IMR-90 (cell line): ENCODE measurements around the gene C11orf68. TPM values are rescaled to one million over a fixed set of nuclear protein-coding genes. Genes with fewer than 3 reads are reported as not detected.

Experiments used
- ATAC-seq: fragments of 200-7000 bp; cut with Tn5 transposase; 2 replicates; pipeline ENCODE4 v1.9.1; 2020; ENCODE audit warnings: low read depth, mild to moderate bottlenecking, moderate library complexity
- BruUV-seq: library from RNA; stranded (reverse); fragments of 400-500 nt; replicated peaks from 2 replicates; lab custom pipeline; 2021; lab: Mats Ljungman, UMichigan
- CTCF ChIA-PET: fragments of 300-600 bp; formaldehyde crosslinking; extraction: SDS; loops from one replicate; lab custom pipeline; 2021; ENCODE audit warnings: antibody characterized with exemption; lab: Yijun Ruan, JAX
- POLR2A ChIA-PET: fragments of 300-600 bp; sonication (Branson Sonifier 250); formaldehyde crosslinking; loops from one replicate; lab custom pipeline; 2022; ENCODE audit warnings: antibody characterized with exemption; ENCODE audit not compliant: unreplicated experiment; lab: Charles Lee
- DNase-seq: peaks from one replicate; pipeline ENCODE4 v3.0.0; 2013
- H2AFZ ChIP-seq: replicated peaks from 2 replicates; pipeline ENCODE3; 2013; ENCODE audit warnings: low read length, mild to moderate bottlenecking; ENCODE audit not compliant: poor library complexity
- H2AK5ac ChIP-seq: 2 replicates; pipeline ENCODE4 v1.6.1; 2013; ENCODE audit warnings: low read depth, low read length, inconsistent platforms
- H2AK9ac ChIP-seq: replicated peaks from 2 replicates; pipeline ENCODE3; 2013; ENCODE audit warnings: mild to moderate bottlenecking, low read depth, low read length, moderate library complexity; ENCODE audit not compliant: poor library complexity
- H2BK120ac ChIP-seq: 2 replicates; pipeline ENCODE4 v1.6.1; 2013; ENCODE audit warnings: low read depth, low read length, inconsistent platforms
- H2BK15ac ChIP-seq: 3 replicates; pipeline ENCODE4 v1.6.1; 2013; ENCODE audit warnings: low read depth, low read length, inconsistent platforms
- H2BK20ac ChIP-seq: 2 replicates; pipeline ENCODE4 v1.6.1; 2013; ENCODE audit warnings: low read depth, mild to moderate bottlenecking, inconsistent platforms, low read length, moderate library complexity
- H2BK5ac ChIP-seq: 2 replicates; pipeline ENCODE4 v1.6.1; 2013; ENCODE audit warnings: mild to moderate bottlenecking, low read depth, low read length, inconsistent platforms; ENCODE audit not compliant: poor library complexity, severe bottlenecking
- H3K14ac ChIP-seq: replicated peaks from 2 replicates; pipeline ENCODE4 v1.6.1; 2013; ENCODE audit warnings: low read depth, low read length, inconsistent platforms
- H3K18ac ChIP-seq: 2 replicates; pipeline ENCODE4 v1.6.1; 2013; ENCODE audit warnings: low read depth, low read length, control low read depth
- H3K23ac ChIP-seq: 2 replicates; pipeline ENCODE4 v1.6.1; 2013; ENCODE audit warnings: low read depth, low read length, inconsistent platforms
- H3K27ac ChIP-seq: 2 replicates; pipeline ENCODE4 v1.5.1; 2013; ENCODE audit warnings: mild to moderate bottlenecking, control low read depth, low read length; ENCODE audit not compliant: insufficient read depth
- H3K27me3 ChIP-seq: 2 replicates; pipeline ENCODE4 v1.6.1; 2013; ENCODE audit warnings: low read length; ENCODE audit not compliant: control insufficient read depth, insufficient read depth
- H3K36me3 ChIP-seq: 2 replicates; pipeline ENCODE4 v1.6.1; 2013; ENCODE audit warnings: low read length, mixed read lengths; ENCODE audit not compliant: control insufficient read depth, insufficient read depth
- H3K4ac ChIP-seq: 2 replicates; pipeline ENCODE4 v1.6.1; 2013; ENCODE audit warnings: low read depth, low read length, inconsistent platforms
- H3K4me1 ChIP-seq: 2 replicates; pipeline ENCODE4 v1.6.1; 2013; ENCODE audit warnings: low read length, mixed read lengths; ENCODE audit not compliant: control insufficient read depth, insufficient read depth
- H3K4me2 ChIP-seq: 2 replicates; pipeline ENCODE4 v1.6.1; 2013; ENCODE audit warnings: low read depth, mild to moderate bottlenecking, control low read depth, low read length, moderate library complexity
- H3K4me3 ChIP-seq: 2 replicates; pipeline ENCODE4 v1.5.1; 2013; ENCODE audit warnings: low read depth, mild to moderate bottlenecking, control low read depth, low read length, moderate library complexity; ENCODE audit not compliant: insufficient read depth
- H3K56ac ChIP-seq: 2 replicates; pipeline ENCODE4 v1.6.1; 2013; ENCODE audit warnings: low read length, inconsistent platforms; ENCODE audit not compliant: insufficient read depth; ENCODE audit errors: extremely low read depth
- H3K79me1 ChIP-seq, 2 experiments: 2 replicates each; pipeline ENCODE4 v1.6.1; 2013; ENCODE audit warnings: low read length in 2 of 2, inconsistent platforms in 1 of 2, low read depth in 1 of 2
- H3K9ac ChIP-seq: 2 replicates; pipeline ENCODE4 v1.6.1; 2013; ENCODE audit warnings: low read depth, low read length, control low read depth
- H3K9me1 ChIP-seq: 2 replicates; pipeline ENCODE4 v1.6.1; 2013; ENCODE audit warnings: low read length, inconsistent platforms; ENCODE audit not compliant: insufficient read depth
- H3K9me3 ChIP-seq: 2 replicates; pipeline ENCODE4 v1.6.1; 2013; ENCODE audit warnings: low read length; ENCODE audit not compliant: control insufficient read depth, insufficient read depth
- H4K20me1 ChIP-seq: 2 replicates; pipeline ENCODE4 v1.6.1; 2013; ENCODE audit warnings: low read length, inconsistent platforms; ENCODE audit not compliant: insufficient read depth
- H4K5ac ChIP-seq: 2 replicates; pipeline ENCODE4 v1.6.1; 2013; ENCODE audit warnings: mild to moderate bottlenecking, low read depth, low read length, control low read depth
- H4K8ac ChIP-seq, 2 experiments: 2 replicates each; pipeline ENCODE4 v1.6.1; 2013; ENCODE audit warnings: low read depth in 2 of 2, low read length in 2 of 2, control low read depth in 1 of 2, inconsistent platforms in 1 of 2
- H4K91ac ChIP-seq: 2 replicates; pipeline ENCODE4 v1.6.1; 2013; ENCODE audit warnings: low read depth, low read length, inconsistent platforms; ENCODE audit not compliant: insufficient read depth
- CEBPB ChIP-seq: IDR thresholded peaks from 2 replicates; pipeline ENCODE4 v1.6.1; 2012; ENCODE audit warnings: low read depth, low read length, improper control_type of control experiment
- CHD1 ChIP-seq: IDR thresholded peaks from 2 replicates; pipeline ENCODE4 v1.6.1; 2012; ENCODE audit warnings: low read depth, low read length, improper control_type of control experiment
- FOS ChIP-seq: fragments of 150-350 bp; IDR thresholded peaks from 2 replicates; pipeline ENCODE4 v1.6.1; 2016; ENCODE audit warnings: low read depth, low read length
- WGBS, 2 experiments: methylation state at CpG; one replicate each; pipeline versions ENCODE4 v1.1.5 to v1.1.7; 2013; ENCODE audit warnings: missing lambda C conversion rate in 2 of 2; ENCODE audit not compliant: insufficient read length in 1 of 2; ENCODE audit errors: extremely low coverage in 2 of 2; 5-methylcytosine and 5-hydroxymethylcytosine counted together
- dilution Hi-C: fragments of 300-500 bp; cut with HindIII; formaldehyde crosslinking; loops from one replicate; pipeline ENCODE4 v1.14.3; 2018; ENCODE audit warnings: low sequenced_read_pairs; ENCODE audit not compliant: unreplicated experiment
- in situ Hi-C: fragments of 300-500 bp; cut with MboI; formaldehyde crosslinking; loops from 3 replicates; pipeline ENCODE4 v1.14.3; 2019; ENCODE audit warnings: low sequenced_read_pairs, inconsistent platforms, mixed read lengths
- intact Hi-C: fragments of 100-400 bp; cut with micrococcal nuclease; formaldehyde crosslinking; loops from 2 replicates; pipeline ENCODE4 v1.10.0; 2022
- polyA plus RNA-seq, 3 experiments: library from polyadenylated mRNA; depleted of rRNA; stranded (reverse); fragments of >200 nt; gene quantifications; 2 replicates each; pipeline ENCODE4 v1.2.3, GENCODE V29; 2012; ENCODE audit warnings: low replicate concordance in 1 of 3
- total RNA-seq: library from RNA; depleted of rRNA; stranded (reverse); fragments of >200 nt; gene quantifications from 2 replicates; pipeline ENCODE4 v1.2.3, GENCODE V29; 2012
- TF ChIP-seq, protein P1 (sequence below): fragments of 150-350 bp; IDR thresholded peaks from 2 replicates; pipeline ENCODE4 v1.6.1; 2017; ENCODE audit warnings: mild to moderate bottlenecking, antibody characterized with exemption, low read length, low read depth

The C11orf68 gene
- total and polyA plus RNA-seq, 2 of the 4 experiments (the other 2 are of a cell fraction): 20.3 to 104 TPM

- CTCF ChIA-PET: interaction anchor here (0.9 to 1.5 kb wide), 3 partner anchors 10 to 14 kb away, joined by 3 to 8 read pairs (median 5); partner anchors contain the start of gene FIBP
- Histone ChIP-seq H2BK20ac (peak overlapping the region; percentile 46; the same call in 1 of the 2 replicates), H3K27me3 (no peaks in the 10 kb centered on the region), H3K4me3 (peak overlapping the region; percentile 98), H3K23ac (peak overlapping the region; percentile 91), H3K9me1 (peaks cover 23% of the 10 kb centered on the region), H2BK5ac (peak overlapping the region; percentile 98), H2AK5ac (peak overlapping the region; percentile 98), H2BK120ac (peak overlapping the region; percentile 81), H3K9ac (peak overlapping the region; percentile 99), H4K5ac (peak overlapping the region; percentile 76), H3K4me2 (peak overlapping the region; percentile 59), H4K8ac (peak overlapping the region; percentile 93 to 96), H2AK9ac (peak overlapping the region; percentile 99), H3K56ac (peak overlapping the region; percentile 99), H3K4me1 (peaks cover 41% of the 10 kb centered on the region), H3K4ac (peak overlapping the region; percentile 88), H3K18ac (peak overlapping the region; percentile 64), H3K27ac (peak overlapping the region; percentile 100), H3K79me1 (peaks cover 23 to 36% of the 10 kb centered on the region in 2 experiments), H3K36me3 (peaks cover 27% of the 10 kb centered on the region), H4K20me1 (peaks cover 58% of the 10 kb centered on the region), H3K14ac (peak overlapping the region; percentile 96), H2BK15ac (peak overlapping the region; percentile 78; the same call in 1 of the 3 replicates), H3K9me3 (no peaks in the 10 kb centered on the region), H4K91ac (peak overlapping the region; percentile 97), H2AFZ (peak overlapping the region; percentile 72)
- dilution Hi-C loops (no loop called here), intact Hi-C loops (no loop called here), in situ Hi-C loops (no loop called here)
- 0% methylated on average over 2 of the region's 28 CpGs; no CpG with 5 or more reads in 1 of the 2 experiments for whole genome bisulfite sequencing, 2 experiments
- ATAC-seq: no peak
- TSS peak; percentile 71 for BruUV-seq
- POLR2A ChIA-PET: interaction anchor here (0.7 to 2.9 kb wide), 4 partner anchors 9 to 17 kb away, joined by 4 to 17 read pairs (median 8); partner anchors contain the start of gene CCDC85B
- DNase-seq: no peak
- TF ChIP-seq FOS (no peak), CEBPB (0 out of 2 replicates have a peak, but pooled peaks have one; percentile 25), CHD1 (peak; percentile 31; the same call in 1 of the 2 replicates)
- TF ChIP-seq, protein P1, sequence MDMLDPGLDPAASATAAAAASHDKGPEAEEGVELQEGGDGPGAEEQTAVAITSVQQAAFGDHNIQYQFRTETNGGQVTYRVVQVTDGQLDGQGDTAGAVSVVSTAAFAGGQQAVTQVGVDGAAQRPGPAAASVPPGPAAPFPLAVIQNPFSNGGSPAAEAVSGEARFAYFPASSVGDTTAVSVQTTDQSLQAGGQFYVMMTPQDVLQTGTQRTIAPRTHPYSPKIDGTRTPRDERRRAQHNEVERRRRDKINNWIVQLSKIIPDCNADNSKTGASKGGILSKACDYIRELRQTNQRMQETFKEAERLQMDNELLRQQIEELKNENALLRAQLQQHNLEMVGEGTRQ: no peak
Observed at GRCh38 chr11:65898656-65899355, 20.1 kb downstream of the C11orf68 start.
